NOMO-1 treated with dmso at 0.1 percent for 144 hours (cell line): ENCODE data around the gene NR4A3.
"Not testable (repeated sequence)": the region's sequence is repeated elsewhere in the genome, so short reads cannot be mapped to it uniquely, and the experiment has no call there.

ENCODE experiments used
- DNase-seq: peaks from one replicate; lab custom pipeline; 2025; ENCODE audit not compliant: unreplicated experiment; lab: John Stamatoyannopoulos, UW

The NR4A3 gene

DNA sequence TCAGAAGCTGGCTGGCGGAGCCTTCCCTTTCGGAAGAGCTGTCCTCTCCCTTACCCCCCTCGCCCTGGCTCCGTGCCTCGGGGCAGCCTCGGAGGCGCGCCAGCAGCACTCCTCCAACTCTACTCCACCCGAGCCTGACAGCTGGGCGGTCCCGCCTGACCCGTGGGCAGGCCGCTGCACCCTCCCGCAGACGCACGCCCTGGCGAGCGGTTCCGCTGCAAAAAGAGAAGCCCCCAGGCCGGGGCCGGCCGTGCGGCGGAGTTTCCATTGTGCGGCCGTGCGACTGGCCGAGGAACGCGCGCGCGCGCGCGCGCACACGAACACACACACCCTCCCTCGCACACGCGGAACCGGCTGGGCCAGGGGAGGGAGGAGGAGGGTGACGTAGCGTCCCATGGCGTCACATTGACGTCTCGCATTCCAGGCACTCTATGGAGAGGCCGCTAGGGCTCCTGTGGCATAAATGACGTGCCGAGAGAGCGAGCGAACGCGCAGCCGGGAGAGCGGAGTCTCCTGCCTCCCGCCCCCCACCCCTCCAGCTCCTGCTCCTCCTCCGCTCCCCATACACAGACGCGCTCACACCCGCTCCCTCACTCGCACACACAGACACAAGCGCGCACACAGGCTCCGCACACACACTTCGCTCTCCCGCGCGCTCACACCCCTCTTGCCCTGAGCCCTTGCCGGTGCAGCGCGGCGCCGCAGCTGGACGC, at the start of gene NR4A3:
Gene NR4A3 (plus strand): TSS at position 490 of the 713 bp plus-strand sequence. CDS start 6,158 bp downstream, outside the sequence.
- peak; percentile 75 for DNase-seq

DNA sequence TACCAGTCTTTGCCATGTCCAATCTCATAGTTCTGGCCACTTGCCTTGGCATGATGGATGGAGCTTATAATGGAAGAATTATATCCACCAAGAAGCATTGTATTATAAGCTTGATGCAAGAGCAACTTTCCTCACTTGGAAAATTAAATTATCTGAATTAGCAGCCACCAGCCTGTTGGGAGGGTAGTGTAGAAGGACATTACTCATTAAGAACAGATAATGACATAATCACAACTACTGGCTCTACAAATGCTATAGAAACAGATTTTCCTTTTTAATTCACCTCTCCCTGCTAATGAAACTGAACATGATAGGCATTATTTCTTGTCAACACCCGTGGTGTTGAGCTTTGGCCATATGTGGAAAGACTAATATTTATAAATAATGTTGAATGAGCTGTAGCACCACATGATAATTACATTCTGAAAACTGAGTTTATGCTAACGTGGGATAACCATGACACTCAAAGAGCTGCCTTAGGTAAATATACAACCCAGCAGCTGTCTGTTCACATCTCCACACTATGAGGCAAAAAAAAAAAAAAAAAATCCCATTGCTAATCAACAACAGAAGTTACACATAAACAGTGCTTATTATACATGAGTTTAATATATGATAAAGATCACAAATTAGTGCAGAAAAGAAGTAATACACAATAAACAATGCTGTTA, 48.1 kb upstream of the NR4A3 start:
- DNase-seq = no peak

DNA sequence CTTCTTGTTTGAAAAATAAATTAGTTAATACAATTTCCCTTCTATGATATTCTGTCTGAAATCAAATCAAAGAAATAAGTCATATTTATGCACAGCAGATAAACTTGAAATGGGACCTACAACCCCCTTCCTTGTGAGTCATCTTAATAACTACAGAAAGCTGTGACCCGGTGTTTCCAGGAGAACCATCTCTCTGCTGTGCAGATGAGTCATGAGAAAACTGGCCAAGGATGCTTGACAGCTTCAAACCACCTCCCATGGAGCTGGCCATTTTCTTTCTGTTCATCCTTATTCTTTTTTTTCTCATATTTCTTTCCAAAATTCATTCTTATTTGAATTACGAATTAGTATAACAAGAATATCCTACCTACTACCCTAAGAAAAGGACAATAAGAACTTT, 43.4 kb upstream of the NR4A3 start:
- DNase-seq = no peak

DNA sequence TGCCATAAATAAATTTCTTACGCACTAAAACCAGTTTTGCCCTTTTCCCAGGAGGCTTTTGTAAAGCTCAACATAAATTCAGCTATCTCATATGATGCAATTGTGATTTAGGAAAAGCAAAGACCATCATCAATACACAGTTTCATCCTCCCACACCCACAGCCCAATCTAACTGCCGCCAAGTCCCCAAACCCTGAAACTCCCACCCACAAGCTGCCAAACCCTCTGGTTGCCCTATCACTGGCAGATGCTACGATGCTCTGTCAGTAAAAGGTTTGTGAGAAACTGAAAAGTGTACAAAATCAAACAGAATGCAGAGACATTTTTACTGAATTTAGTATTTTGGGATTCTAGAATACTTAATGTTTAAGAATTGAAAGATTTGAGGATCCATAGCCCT, 42.8 kb upstream of the NR4A3 start:
- no peak for DNase-seq

DNA sequence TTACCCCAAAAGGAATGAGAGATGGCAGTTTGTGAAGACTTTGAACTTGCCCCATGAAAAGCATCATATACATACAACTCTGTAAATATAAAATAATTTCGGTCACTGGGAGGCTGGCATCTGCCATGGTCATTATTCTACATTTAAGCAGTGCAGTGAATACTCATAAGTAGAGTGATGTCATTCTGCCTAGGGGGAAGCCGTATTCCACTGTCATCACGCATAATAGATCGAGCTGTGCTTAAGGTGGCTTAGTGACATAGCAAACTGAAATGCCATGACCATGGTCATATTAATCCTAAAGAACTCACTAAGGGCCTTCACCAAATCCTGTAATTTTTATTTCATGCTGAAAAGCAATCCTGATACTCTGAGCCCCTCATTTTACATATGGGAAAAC, 42.4 kb upstream of the NR4A3 start:
- DNase-seq = no peak

DNA sequence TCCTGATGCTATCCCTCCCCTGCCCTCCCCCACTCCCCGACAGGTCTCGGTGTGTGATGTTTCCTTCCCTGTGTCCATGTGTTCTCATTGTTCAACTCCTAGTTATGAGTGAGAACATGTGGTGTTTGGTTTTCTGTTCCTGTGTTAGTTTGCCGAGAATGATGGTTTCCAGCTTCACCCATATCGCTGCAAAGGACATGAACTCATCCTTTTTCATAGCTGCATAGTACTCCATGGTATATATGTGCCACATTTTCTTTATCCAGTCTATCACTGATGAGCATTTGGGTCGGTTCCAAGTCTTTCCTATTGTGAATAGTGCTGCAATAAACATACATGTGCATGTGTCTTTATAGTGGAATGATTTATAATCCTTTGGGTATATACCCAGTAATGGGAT, 39.3 kb upstream of the NR4A3 start:
- DNase-seq = not testable (repeated sequence)

DNA sequence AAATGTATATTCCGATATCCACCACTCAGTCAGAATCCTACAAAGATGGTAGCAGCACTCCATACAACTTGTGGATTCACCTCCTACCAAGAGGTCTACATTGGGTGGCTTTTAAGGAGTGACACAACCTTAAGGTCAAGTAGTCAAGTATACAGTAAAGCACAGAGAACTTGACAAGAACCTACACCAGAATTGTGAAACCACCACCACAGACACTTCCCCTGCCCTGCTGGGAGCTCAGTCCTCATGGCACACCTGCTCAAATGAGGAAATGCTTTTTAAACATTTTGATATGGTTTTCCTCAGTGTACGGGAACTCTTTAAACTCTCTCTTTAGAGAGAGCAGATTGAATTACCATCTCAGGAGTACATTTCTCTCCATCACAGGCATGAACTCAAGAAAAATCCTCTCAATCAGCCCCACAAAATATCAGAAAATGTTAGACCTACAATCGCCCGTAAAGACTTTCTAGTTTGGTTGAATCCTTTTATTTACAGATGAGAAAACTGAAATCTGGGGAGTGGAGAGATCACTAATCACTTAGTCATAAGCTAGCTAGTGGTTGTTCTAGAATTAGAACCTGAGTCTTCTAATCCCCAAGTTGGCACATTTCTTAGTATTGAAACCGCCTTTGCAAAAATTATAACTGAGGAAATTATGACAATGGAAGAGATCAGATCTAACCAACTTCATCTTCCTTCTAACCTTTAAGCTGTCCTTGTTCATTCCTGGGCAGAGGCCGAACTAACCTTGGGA, 38.5 kb upstream of the NR4A3 start:
- DNase-seq = peak; percentile 50

DNA sequence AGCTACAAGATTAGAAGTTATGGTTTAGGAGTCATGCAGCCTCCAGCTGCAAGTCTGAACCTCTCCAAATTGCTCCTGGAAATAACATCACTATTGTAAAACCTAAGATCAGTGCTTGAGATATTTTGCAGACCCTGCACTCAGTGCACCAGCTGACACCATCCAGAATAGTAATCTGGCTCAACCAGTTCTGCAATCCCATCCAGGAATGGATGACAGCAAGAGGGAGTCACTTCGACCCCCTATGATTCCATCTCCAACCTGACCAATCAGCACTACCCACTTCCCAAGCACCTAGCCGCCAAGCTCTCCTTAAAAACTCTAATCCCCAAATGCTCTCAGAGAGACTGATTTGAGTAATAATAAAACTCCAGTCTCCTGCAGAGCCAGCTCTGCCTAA, 37.9 kb upstream of the NR4A3 start:
- no peak for DNase-seq

DNA sequence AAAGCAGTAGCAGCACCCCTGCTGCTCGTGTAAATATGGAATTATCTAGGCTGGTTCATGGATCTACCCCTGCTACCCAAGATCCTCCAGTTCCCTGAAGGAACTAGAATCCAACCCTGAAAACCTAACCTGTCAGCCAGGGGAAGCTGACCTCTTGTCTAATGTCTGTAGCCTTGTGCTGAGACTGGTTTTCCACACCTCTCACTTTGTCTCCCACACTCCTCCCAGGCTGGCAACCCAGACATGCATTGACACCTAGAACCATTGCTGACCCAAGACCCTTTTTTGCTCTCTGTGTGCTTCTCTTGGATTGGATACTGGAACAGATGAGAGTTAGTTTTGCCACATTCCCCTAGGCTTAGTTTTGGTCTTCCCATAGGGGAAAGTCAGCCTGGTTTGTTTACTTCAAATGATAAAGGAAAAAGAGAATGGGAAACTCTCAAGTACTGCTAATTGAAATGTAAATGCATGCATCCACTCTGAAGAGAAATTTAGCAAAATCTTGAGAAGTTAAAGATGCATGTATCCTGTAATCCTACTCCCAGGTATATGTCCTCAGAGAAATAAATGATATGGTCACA, 36.6 kb upstream of the NR4A3 start:
- no peak for DNase-seq

DNA sequence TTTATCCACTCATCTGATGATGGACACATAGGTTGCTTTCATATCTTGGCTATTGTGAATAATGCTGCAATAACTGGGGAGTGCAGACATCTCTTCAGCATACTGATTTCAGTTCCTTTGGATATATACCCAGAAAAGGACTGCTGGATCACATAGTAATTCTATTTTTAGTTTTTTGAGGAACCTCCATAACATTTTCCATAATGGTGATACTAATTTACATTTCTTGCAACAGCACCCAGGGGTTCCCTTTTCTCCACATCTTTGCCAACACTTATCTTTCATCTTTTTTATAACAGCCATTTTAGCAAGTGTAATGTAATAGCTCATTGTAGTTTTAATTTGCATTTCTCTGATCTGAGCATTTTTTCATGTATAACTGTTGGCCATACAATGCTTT, 34.1 kb upstream of the NR4A3 start:
- no peak for DNase-seq

DNA sequence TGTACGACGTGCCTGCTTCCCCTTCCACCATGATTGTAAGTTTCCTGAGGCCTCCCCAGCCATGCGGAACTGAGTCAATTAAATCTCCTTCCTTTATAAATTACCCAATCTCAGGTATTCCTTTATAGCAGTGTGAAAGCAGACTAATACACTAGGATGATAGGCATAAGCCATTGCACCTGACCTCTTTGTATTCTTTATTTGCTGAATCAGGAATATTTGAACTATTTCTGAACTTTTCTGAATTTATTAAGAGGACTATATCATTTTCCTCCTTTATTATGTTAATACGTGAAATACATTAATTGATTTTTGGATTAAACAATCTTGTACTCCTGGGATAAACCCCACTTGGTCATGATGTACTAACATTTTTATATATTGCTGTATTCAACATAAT, 28.2 kb upstream of the NR4A3 start:
- no peak for DNase-seq

DNA sequence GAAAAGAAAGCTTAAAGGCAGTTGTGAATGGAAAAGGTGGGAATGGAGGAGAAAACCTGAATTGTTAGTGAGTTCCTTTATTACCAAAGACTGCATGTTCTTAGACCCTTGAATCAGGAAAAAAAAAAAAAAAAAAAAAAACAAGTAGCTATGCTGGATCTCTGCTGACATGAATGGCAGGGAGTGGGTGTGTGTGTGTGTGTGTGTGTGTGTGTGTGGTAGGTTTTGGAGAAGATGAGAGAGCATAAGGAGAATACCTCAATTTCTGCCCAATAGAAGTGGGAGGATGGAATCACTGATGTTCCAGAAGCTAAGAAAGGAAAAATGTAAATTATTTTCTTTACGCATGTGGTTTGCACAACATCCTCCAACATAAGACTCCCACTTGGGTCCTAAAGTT, 25.5 kb upstream of the NR4A3 start:
- no peak for DNase-seq

DNA sequence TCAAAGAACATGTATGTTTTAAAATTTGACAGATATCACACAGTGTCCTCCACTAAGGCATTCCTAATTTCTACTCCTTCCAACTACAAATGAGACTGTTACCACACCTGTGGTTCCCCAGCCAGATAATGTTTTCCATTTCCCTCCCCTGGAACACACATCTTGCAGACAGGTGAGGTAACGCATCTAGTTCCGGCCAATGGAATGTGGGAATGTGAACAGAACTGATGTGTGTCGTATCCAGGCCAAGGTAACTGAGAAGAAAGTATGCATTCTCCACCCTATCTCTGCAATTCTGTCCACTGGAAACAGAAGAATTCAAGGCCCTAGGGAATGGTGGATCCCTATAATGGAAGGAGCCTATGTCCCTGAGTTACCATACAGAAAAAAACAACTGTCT, 19.9 kb upstream of the NR4A3 start:
- no peak for DNase-seq

DNA sequence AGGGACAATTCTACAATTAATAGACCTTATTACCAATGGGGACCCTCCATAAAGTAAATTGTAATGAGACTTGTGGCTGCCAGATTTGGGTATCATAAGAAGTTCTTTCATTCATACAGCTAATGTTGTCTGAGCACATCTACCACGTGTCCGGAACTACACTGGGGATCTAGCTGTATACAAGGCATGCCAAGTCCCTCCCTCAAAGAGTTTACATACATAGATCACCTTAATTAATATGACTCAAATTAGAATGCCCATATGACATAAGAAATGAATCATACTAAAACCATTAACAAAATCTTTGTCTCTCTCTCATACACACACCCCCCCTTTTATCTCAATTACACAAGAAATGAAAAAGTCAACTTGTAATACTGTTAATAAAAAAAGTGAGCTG, 18.0 kb upstream of the NR4A3 start:
- DNase-seq = no peak

DNA sequence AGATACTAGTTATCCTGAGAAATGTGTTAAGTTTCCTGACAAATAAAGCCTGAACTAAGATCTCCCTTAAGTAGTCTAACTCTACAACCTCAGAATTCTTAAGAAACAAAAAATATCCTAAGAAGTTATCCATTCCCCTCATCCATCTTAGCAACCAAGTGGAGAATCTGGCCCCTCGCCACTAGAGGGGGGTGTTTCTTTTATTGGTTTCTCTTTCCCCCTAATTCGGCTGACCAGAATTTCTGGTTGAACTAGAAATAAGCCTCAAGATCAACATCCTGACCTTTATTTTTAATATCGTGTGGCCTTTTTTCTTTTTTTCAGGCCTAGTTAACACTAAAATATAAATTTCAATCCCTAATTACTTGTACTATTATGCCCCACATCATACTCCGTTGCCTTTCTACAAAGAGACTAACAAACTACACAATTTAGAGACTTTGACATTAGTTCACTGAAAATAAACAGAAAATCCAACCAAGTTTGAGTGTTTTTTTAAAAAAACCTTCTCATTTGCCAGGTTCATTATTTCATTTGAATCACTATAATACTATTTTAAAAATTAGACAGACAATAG, 14.3 kb upstream of the NR4A3 start:
- peak; percentile 25 for DNase-seq

DNA sequence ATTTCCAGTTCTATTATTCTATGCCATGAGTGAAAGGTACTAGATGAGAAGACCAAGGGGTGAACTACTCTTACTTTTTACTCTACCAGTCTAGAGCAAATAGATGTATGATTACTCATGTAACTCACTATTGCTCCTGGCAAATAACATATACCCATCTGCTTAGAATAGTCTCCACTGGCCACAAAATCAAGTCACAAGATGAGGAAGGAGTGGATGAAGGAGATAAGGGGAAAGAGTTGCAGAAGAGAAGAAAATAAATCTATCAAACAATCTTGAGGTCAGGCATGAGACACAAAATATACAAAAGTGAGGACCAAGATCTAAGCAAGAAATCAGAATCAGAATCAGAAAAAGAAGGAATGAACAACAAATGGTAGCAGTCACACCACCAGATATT, 13.7 kb upstream of the NR4A3 start:
- DNase-seq = no peak

DNA sequence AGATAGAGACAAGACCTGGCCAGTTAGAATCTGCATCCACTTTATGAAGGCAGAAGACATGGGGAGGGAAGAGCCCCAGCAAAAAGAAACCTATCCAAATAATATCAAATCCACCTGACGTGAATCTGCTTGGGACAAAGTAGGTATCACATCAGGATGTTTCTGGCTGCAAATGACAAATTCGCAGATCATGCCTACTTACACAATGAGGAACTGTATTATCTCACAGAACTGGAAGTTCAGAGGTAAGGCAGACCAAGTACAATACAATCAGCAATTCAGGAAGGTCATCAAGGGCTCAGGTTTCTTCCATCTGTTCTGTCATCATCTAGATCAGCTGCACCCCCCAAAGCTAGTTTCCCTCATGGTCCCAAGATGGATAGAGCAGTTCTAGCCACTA, 13.2 kb upstream of the NR4A3 start:
- no peak for DNase-seq

DNA sequence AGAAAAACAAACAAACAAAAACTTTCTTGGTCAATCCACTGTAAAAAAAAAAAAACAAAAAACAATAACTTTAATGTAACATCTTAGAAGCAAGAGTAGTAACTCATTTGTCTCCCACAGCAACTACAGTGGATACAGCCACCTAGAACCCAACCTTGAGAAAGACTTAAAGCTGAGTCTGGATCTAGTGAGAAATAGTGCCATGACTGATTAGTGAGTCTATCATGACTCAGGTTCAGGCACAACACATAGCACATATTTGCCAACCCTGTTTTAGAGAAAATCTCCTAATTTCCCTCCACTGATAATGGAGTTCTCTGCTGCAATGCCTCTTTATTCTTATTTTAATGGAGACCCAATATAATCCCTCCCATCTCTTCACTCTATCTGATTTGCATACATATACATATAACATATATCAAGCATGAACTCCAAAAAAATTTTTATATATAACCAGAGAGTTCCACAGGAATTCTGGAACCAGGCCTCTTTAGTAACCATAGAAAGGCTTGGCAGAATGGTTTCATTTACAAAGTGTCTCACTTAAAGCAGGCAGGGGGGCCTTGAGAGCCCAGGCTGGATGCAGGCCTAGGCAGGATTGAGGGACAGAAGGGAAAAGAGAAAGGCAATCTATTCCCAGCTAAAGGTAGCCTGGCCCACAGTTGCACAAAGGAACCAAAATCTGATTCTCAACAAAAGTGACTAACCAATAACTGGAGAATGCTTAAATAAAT, 11.9 kb upstream of the NR4A3 start:
- DNase-seq = no peak

DNA sequence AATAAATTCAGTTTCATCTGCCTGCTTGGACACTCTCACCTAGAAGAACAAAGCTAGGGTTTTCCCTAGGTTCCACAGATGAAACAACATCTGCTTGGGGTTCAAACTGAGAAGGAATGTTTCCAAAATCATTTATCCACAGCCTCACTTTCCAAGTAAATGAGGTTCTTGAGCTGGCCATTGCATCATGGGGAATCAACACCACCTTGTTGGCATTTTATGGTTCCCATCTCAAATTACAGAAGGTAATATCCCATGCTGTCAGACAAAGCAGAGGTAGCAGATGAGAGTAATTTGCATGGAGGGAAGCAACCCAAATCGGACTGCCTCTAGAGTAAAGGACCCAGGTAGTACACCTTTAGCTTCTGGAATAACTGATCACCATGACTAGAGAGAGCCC, 10.5 kb upstream of the NR4A3 start:
- no peak for DNase-seq

DNA sequence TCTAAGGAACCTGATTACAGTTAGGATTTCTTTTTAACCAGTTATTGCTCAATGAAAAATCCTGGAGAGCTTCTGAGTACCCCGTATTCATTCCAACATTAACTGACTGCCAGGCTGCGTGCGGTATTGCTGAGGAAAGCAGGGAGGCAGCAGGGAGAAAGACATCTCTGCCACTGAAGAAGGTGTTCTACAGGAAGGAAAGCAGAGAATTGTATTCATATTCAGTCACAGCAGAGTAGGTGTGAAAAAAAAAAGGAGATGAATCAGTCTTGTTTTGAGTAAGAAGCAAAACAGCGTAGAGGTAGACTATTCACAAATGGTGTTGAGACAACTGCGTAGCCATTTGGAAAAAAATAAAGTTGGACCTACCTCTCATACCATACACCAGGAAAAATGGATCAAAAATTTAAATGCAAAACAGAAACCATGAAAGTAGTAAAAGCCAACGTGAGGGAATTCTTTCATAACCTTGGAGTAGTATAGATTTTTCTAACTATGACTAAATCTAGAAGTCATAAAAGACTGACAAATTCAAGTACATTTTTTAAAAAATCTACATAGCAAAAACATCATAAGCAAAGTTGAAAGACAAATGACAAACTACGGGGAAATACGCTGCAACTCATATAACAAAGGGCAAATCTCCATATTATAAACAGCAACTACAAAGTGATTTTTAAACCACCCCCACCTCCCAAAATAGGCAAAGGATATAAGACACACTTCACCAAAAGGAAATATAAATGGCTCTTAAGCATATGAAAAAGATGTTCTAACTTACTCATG, 9.9 kb upstream of the NR4A3 start:
- DNase-seq = no peak
